Activated T-cell treated with anti-CD3 and anti-CD28 coated beads, Interleukin-2, amount 50 U/mL, for 1 hour (primary cell): ENCODE results near the gene ERC2.
"Not testable (repeated sequence)": the region's sequence is repeated elsewhere in the genome, so short reads cannot be mapped to it uniquely, and the experiment has no call there.

Source experiments
- DNase-seq: peaks from one replicate; pipeline ENCODE4 v3.0.0-alpha.2; 2020

Gene ERC2

GRCh38 chr3:55527361-55527760 lies 940.9 kb downstream of the ERC2 start:
- DNase-seq = no peak

GRCh38 chr3:55526332-55527030 lies 941.8 kb downstream of the ERC2 start:
- no peak for DNase-seq

GRCh38 chr3:55525436-55525835 lies 942.8 kb downstream of the ERC2 start:
- no peak for DNase-seq

GRCh38 chr3:55524565-55525244 lies 943.6 kb downstream of the ERC2 start:
- no peak for DNase-seq

GRCh38 chr3:55523471-55523870 lies 944.8 kb downstream of the ERC2 start:
- no peak for DNase-seq

- no peak for DNase-seq
Measured at GRCh38 chr3:55521738-55522421, 946.4 kb downstream of the ERC2 start.

GRCh38 chr3:55521064-55521737 lies 947.1 kb downstream of the ERC2 start:
- DNase-seq = no peak

GRCh38 chr3:55519019-55519418 lies 949.2 kb downstream of the ERC2 start:
- DNase-seq = no peak

- DNase-seq = no peak
Measured at GRCh38 chr3:55518451-55518850, 949.8 kb downstream of the ERC2 start.

GRCh38 chr3:55516392-55517030 lies 951.8 kb downstream of the ERC2 start:
- DNase-seq = no peak

- no peak for DNase-seq
Measured at GRCh38 chr3:55515550-55516246, 952.6 kb downstream of the ERC2 start.

- no peak for DNase-seq
Measured at GRCh38 chr3:55514962-55515361, 953.3 kb downstream of the ERC2 start.

GRCh38 chr3:55512571-55513343 lies 955.5 kb downstream of the ERC2 start:
- DNase-seq = no peak

- no peak for DNase-seq
Measured at GRCh38 chr3:55511895-55512570, 956.2 kb downstream of the ERC2 start.

- DNase-seq = no peak
Measured at GRCh38 chr3:55508335-55508734, 959.9 kb downstream of the ERC2 start.

- no peak for DNase-seq
Measured at GRCh38 chr3:55507808-55508207, 960.5 kb downstream of the ERC2 start.

- no peak for DNase-seq
Measured at GRCh38 chr3:55505776-55506175, 962.5 kb downstream of the ERC2 start.

- not testable (repeated sequence) for DNase-seq
Measured at GRCh38 chr3:55505102-55505501, 963.2 kb downstream of the ERC2 start.

GRCh38 chr3:55501905-55502304 lies 966.4 kb downstream of the ERC2 start:
- no peak for DNase-seq

- no peak for DNase-seq
Measured at GRCh38 chr3:55500555-55501330, 967.5 kb downstream of the ERC2 start.
